GM19035 (cell line): ENCODE data around the gene CXorf49B.

ENCODE experiments used
- ATAC-seq: cut with Tn5 transposase; IDR thresholded peaks from one replicate; pipeline ENCODE4 v1.9.1; 2021; ENCODE audit not compliant: unreplicated experiment

The CXorf49B gene

GRCh38 chrX:71815121-71815905 is 52.2 kb downstream of the CXorf49B start:
- ATAC-seq: no peak

DNA sequence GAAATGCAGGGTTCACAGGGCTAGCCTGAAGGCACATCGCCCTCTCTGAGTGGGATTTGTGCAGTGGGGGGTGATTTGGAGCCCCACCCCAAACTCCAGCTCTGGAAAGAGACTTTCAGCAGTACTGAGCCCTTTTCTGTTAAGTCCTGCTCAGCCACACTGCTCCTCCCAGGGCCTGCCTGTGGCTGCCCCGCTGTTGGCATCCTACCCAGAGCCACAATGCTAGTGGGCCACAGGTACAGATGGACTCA is 52.7 kb downstream of the CXorf49B start:
- no peak for ATAC-seq
